GM12892 (cell line): ENCODE results near the gene CCDC89.

Experiments
- POLR2A ChIP-seq: IDR thresholded peaks from 2 replicates; pipeline ENCODE4 v1.6.1; 2011; ENCODE audit warnings: low read depth, low read length, control low read depth
- POLR2AphosphoS5 ChIP-seq: IDR thresholded peaks from 2 replicates; pipeline ENCODE4 v1.6.1; 2011; ENCODE audit warnings: low read depth, low read length, control low read depth
- TAF1 ChIP-seq: IDR thresholded peaks from 2 replicates; pipeline ENCODE4 v1.6.1; 2011; ENCODE audit warnings: low read depth, mild to moderate bottlenecking, control low read depth, low read length, borderline replicate concordance

GRCh38 chr11:85663080-85663752 lies 22.8 kb downstream of the CCDC89 start:
- TF ChIP-seq POLR2AphosphoS5 (no peak), POLR2A (no peak), TAF1 (no peak)
